ENCODE data around the gene IDI1. TPM values are rescaled to one million over a fixed set of nuclear protein-coding genes. Genes with fewer than 3 reads are reported as not detected.

Gene IDI1
- total and polyA plus RNA-seq, 3 donors from 2014 or later, result 36.9 to 52.1 (median 43.7) TPM

DNA sequence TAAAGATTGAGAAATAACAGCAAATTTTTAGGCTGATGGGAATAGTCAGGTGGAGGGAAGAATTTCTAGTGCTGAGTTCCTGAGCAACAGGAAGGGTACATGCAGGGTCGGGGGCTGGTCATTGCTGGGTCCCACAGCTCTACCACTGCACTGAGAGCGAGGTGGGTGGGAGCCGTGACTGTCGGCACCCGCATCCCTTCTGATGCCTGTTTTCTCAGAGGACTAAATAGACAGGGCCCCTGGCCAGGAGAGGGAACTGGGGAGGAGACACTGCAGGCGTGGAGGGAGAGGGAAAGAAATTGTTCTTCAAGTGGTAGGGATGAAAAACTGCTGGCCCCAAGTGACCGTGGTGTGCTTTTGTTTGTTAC lies 53.4 kb downstream of the IDI1 start:
- 79 to 91% methylated on average over 7 of the region's 7 CpGs for WGBS, 2 donors
- Histone ChIP-seq H3K9me3 (no peaks in the 10 kb centered on the region), H3K27ac (no peak overlapping the region), H3K36me3 (ENCODE audit: low read depth, missing control alignments) (no peaks in the 10 kb centered on the region), H3K4me3 (no peak overlapping the region), H3K4me1 (no peaks in the 10 kb centered on the region), H3K27me3 (no peaks in the 10 kb centered on the region)
- DNase-seq, result no peak
- TF ChIP-seq, protein P1, sequence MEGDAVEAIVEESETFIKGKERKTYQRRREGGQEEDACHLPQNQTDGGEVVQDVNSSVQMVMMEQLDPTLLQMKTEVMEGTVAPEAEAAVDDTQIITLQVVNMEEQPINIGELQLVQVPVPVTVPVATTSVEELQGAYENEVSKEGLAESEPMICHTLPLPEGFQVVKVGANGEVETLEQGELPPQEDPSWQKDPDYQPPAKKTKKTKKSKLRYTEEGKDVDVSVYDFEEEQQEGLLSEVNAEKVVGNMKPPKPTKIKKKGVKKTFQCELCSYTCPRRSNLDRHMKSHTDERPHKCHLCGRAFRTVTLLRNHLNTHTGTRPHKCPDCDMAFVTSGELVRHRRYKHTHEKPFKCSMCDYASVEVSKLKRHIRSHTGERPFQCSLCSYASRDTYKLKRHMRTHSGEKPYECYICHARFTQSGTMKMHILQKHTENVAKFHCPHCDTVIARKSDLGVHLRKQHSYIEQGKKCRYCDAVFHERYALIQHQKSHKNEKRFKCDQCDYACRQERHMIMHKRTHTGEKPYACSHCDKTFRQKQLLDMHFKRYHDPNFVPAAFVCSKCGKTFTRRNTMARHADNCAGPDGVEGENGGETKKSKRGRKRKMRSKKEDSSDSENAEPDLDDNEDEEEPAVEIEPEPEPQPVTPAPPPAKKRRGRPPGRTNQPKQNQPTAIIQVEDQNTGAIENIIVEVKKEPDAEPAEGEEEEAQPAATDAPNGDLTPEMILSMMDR (IDR thresholded peaks at IDR 0.05), result no peak
- TF ChIP-seq POLR2A (IDR thresholded peaks at IDR 0.05), result no peak
- intact Hi-C loops (cut with DNase I; ENCODE audit: low total_unique reads), result no loop called here

DNA sequence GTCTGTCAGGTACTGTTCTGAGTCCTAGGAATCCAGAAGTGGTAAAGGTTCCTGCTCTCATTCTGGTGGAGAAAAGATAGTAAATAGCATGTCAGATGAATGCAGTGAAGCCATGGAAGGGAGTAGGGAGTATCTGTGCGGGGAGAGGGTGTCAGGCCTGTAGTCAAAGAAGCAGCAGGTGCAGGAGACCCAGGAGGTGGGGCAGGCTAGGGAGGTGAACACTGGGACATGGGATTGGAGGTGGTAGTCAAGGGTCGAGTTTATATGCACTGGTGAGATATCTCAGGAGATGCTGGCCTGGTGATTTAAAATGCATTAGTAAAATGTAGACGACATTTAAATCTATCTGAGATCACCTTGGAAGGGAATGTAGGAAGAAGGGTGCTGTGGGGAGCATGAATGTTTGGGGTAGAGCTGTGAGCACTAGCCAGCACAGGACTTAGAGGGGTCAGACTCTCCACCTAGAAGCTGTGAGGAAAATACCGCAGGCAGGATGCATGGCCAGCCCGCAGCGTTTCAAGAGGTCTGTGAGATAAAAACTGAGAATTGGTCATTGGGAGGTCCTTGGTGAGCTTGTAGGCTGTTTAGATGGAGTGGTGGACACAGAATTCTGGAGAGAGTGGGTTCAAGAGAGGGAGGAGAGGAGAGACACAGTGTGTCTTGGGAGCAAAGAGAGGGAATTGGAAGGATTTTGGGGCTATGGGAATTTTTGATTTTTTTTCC lies 53.9 kb downstream of the IDI1 start:
- Histone ChIP-seq H3K4me1 (no peaks in the 10 kb centered on the region), H3K36me3 (ENCODE audit: low read depth, missing control alignments) (no peaks in the 10 kb centered on the region), H3K9me3 (no peaks in the 10 kb centered on the region), H3K27ac (no peak overlapping the region), H3K4me3 (no peak overlapping the region), H3K27me3 (no peaks in the 10 kb centered on the region)
- DNase-seq, result no peak
- TF ChIP-seq, protein P1 (IDR thresholded peaks at IDR 0.05), result no peak
- TF ChIP-seq POLR2A (IDR thresholded peaks at IDR 0.05), result no peak
- 88 to 90% methylated on average over 6 of the region's 6 CpGs for WGBS, 2 donors
- intact Hi-C loops (cut with DNase I; ENCODE audit: low total_unique reads), result no loop called here

DNA sequence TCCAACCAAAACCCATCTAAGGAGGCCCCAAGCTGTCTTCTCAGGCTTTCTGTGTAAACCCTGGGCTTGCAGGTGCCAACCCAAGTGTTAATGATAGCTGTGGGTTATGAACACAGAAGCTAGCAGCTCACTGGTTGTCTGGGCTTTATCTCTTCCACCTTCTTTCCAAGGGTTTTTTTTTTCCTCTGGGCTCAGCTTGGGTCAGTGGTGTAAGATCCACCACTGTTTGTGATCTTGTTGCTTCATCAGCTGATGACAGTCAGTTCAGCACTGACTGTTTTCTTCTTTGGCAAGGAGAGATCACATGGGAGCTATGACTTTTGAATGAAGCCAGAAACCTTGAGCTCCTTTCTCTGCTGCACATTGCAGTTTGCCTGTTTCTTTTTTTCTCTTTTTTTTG lies 56.0 kb downstream of the IDI1 start:
- no peak for DNase-seq
- TF ChIP-seq POLR2A (IDR thresholded peaks at IDR 0.05), result no peak
- TF ChIP-seq, protein P1 (IDR thresholded peaks at IDR 0.05), result no peak
- no peaks in the 10 kb centered on the region for H3K27me3 ChIP-seq
- no peaks in the 10 kb centered on the region for H3K4me1 ChIP-seq
- no peaks in the 10 kb centered on the region for H3K9me3 ChIP-seq
- no peak overlapping the region for H3K4me3 ChIP-seq
- no peaks in the 10 kb centered on the region for H3K36me3 ChIP-seq (ENCODE audit: low read depth, missing control alignments)
- intact Hi-C loops (cut with DNase I; ENCODE audit: low total_unique reads), result no loop called here
- no peak overlapping the region for H3K27ac ChIP-seq

DNA sequence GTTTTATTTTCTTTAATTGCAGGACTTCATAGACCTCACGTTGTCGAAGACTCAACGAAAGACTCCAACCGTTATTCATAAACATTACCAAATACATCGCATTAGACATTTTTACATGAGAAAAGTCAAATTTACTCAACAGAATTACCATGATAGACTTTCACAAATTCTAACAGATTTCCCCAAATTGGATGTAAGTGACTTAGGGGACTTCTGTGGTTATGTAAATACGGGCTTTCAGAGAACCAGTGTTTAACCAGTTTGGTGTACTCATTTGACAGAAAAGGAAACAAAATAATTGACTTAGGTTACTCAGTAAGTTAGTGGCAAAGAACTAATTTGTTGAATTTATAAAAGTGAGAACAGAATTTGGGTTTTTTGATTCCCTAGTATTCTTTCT lies 56.5 kb downstream of the IDI1 start:
- no peak overlapping the region for H3K4me3 ChIP-seq
- TF ChIP-seq POLR2A (IDR thresholded peaks at IDR 0.05), result no peak
- TF ChIP-seq, protein P1 (IDR thresholded peaks at IDR 0.05), result no peak
- H3K9me3 ChIP-seq, result no peaks in the 10 kb centered on the region
- no peaks in the 10 kb centered on the region for H3K36me3 ChIP-seq (ENCODE audit: low read depth, missing control alignments)
- H3K27ac ChIP-seq, result no peak overlapping the region
- no peaks in the 10 kb centered on the region for H3K27me3 ChIP-seq
- H3K4me1 ChIP-seq, result peaks cover 2% of the 10 kb centered on the region
- intact Hi-C loops (cut with DNase I; ENCODE audit: low total_unique reads), result no loop called here
- no peak for DNase-seq
- 92 to 96% methylated on average over 6 of the region's 6 CpGs for WGBS, 2 donors

DNA sequence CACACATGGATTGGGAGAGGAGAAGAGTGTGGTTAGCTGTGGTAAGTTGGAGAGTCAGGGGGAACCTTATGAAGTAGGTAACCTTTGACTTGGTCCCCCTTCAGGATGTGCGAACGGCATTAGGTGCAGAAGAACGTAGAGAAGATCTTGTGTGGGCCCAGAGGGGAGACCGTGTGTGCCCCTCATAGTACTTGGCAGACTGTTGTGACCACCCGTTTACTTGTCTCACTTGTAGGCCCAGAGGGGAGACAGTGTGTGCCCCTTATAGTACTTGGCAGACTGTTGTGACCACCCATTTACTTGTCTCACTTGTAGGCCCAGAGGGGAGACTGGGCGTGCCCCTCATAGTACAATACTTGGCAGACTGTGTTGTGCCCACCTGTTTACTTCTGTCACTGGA lies 58.1 kb downstream of the IDI1 start:
- Histone ChIP-seq H3K27me3 (no peaks in the 10 kb centered on the region), H3K4me1 (peaks cover 7% of the 10 kb centered on the region), H3K27ac (no peak overlapping the region), H3K36me3 (ENCODE audit: low read depth, missing control alignments) (no peaks in the 10 kb centered on the region), H3K9me3 (no peaks in the 10 kb centered on the region), H3K4me3 (no peak overlapping the region)
- TF ChIP-seq, protein P1 (IDR thresholded peaks at IDR 0.05), result no peak
- no peak for TF ChIP-seq POLR2A (IDR thresholded peaks at IDR 0.05)
- DNase-seq, result no peak
- 91 to 99% methylated on average over 6 of the region's 6 CpGs for WGBS, 2 donors
- intact Hi-C loops (cut with DNase I; ENCODE audit: low total_unique reads), result no loop called here
